ENCODE results near the gene MCCC1. TPM values are rescaled to one million over a fixed set of nuclear protein-coding genes. Genes with fewer than 3 reads are reported as not detected.

MCCC1 gene
- total RNA-seq, 4 donors from 2014 or later, result 21.9 to 50.0 (median 34.2) TPM

- Histone ChIP-seq H3K27ac (no peak overlapping the region), H3K4me3 (no peak overlapping the region), H3K4me1 (peaks cover 0 to 9% (median 0%) of the 10 kb centered on the region in 3 donors), H3K36me3 (peaks cover 0 to 100% (median 12%) of the 10 kb centered on the region in 3 donors), H3K9me3 (peaks cover 0 to 14% (median 4%) of the 10 kb centered on the region in 3 donors), H3K27me3 (no peaks in the 10 kb centered on the region)
- TF ChIP-seq CTCF (IDR thresholded peaks at IDR 0.05) (no peak), POLR2A (IDR thresholded peaks at IDR 0.05) (no peak)
- DNase-seq, result no peak
- intact Hi-C loops (cut with DNase I), result no loop called here
- 95 to 100% methylated on average over 3 to 6 of the region's 6 CpGs for WGBS, 2 donors
Observed at GRCh38 chr3:183081459-183082183, 17.7 kb downstream of the MCCC1 start.

- Histone ChIP-seq H3K4me1 (peaks cover 0 to 9% (median 0%) of the 10 kb centered on the region in 3 donors), H3K9me3 (peaks cover 0 to 14% (median 4%) of the 10 kb centered on the region in 3 donors), H3K36me3 (peaks cover 0 to 100% (median 3%) of the 10 kb centered on the region in 3 donors), H3K27ac (no peak overlapping the region), H3K4me3 (no peak overlapping the region), H3K27me3 (no peaks in the 10 kb centered on the region)
- intact Hi-C loops (cut with DNase I), result no loop called here
- WGBS, 2 donors, result 94 to 98% methylated on average over 3 of the region's 3 CpGs
- DNase-seq, result no peak
- TF ChIP-seq POLR2A (IDR thresholded peaks at IDR 0.05) (no peak), CTCF (IDR thresholded peaks at IDR 0.05) (no peak)
Observed at GRCh38 chr3:183080628-183081027, 18.7 kb downstream of the MCCC1 start.

GRCh38 chr3:183074881-183075280 is 24.4 kb downstream of the MCCC1 start:
- H3K36me3 ChIP-seq, result peaks cover 0 to 74% (median 4%) of the 10 kb centered on the region in 3 donors
- TF ChIP-seq POLR2A (IDR thresholded peaks at IDR 0.05) (no peak), CTCF (IDR thresholded peaks at IDR 0.05) (no peak)
- no peaks in the 10 kb centered on the region for H3K27me3 ChIP-seq
- no peak for DNase-seq
- H3K4me1 ChIP-seq, result peaks cover 0 to 16% (median 0%) of the 10 kb centered on the region in 3 donors
- intact Hi-C loops (cut with DNase I), result no loop called here
- H3K9me3 ChIP-seq, result peaks cover 0 to 13% (median 4%) of the 10 kb centered on the region in 3 donors
- no peak overlapping the region for H3K4me3 ChIP-seq
- H3K27ac ChIP-seq, result no peak overlapping the region
- WGBS, 2 donors, result 92 to 98% methylated on average over 2 of the region's 2 CpGs

- intact Hi-C loops (cut with DNase I), result no loop called here
- no peak overlapping the region for H3K27ac ChIP-seq
- TF ChIP-seq CTCF (IDR thresholded peaks at IDR 0.05) (no peak), POLR2A (IDR thresholded peaks at IDR 0.05) (no peak)
- H3K36me3 ChIP-seq, result peaks cover 0 to 74% (median 4%) of the 10 kb centered on the region in 3 donors
- 17 to 38% methylated on average over 3 of the region's 3 CpGs for WGBS, 2 donors
- peaks cover 0 to 7% (median 4%) of the 10 kb centered on the region in 3 donors for H3K9me3 ChIP-seq
- H3K4me1 ChIP-seq, result peaks cover 0 to 16% (median 0%) of the 10 kb centered on the region in 3 donors
- H3K4me3 ChIP-seq, result no peak overlapping the region
- DNase-seq, result no peak
- H3K27me3 ChIP-seq, result no peaks in the 10 kb centered on the region
Observed at GRCh38 chr3:183074261-183074660, 25.0 kb downstream of the MCCC1 start.

- no peaks in the 10 kb centered on the region for H3K27me3 ChIP-seq
- peaks cover 0 to 16% (median 0%) of the 10 kb centered on the region in 3 donors for H3K4me1 ChIP-seq
- DNase-seq, result no peak
- intact Hi-C loops (cut with DNase I), result no loop called here
- peaks cover 0 to 74% (median 4%) of the 10 kb centered on the region in 3 donors for H3K36me3 ChIP-seq
- H3K4me3 ChIP-seq, result no peak overlapping the region
- TF ChIP-seq POLR2A (IDR thresholded peaks at IDR 0.05) (no peak), CTCF (IDR thresholded peaks at IDR 0.05) (no peak)
- no peak overlapping the region for H3K27ac ChIP-seq
- peaks cover 0 to 4% (median 2%) of the 10 kb centered on the region in 3 donors for H3K9me3 ChIP-seq
- 60 to 62% methylated on average over 5 of the region's 5 CpGs for WGBS, 2 donors
Observed at GRCh38 chr3:183073839-183074238, 25.5 kb downstream of the MCCC1 start.

All from esophagus squamous epithelium (tissue), 5 donors.